Placental pericyte (primary cell): Measurements from ENCODE around the gene LGALS14. TPM values are rescaled to one million over a fixed set of nuclear protein-coding genes. Genes with fewer than 3 reads are reported as not detected.

Source experiments
- small RNA-seq: library from RNA; depleted of rRNA; stranded (forward); fragments of <200 nt; gene quantifications from one replicate; pipeline ENCODE3, GENCODE V24; 2012; ENCODE audit warnings: low replicate concordance
- total RNA-seq: library from RNA; depleted of rRNA; stranded (reverse); fragments of >200 nt; gene quantifications from 2 replicates; pipeline ENCODE4 v1.2.3, GENCODE V29; 2012

The LGALS14 gene
- total RNA-seq: not detected in 2 replicates

GRCh38 chr19:39704181-39705044, at the start of gene LGALS14:
Gene LGALS14 (plus strand): TSS chr19:39704481. CDS start chr19:39704529, 48 bp downstream.

GRCh38 chr19:39655613-39656012, 48.7 kb upstream of the LGALS14 start, which contains the start of gene LGALS16:
Gene LGALS16 (plus strand): TSS chr19:39655913. CDS start chr19:39655962, 49 bp downstream.

GRCh38 chr19:39737891-39738290, 33.6 kb downstream of the LGALS14 start, which contains the start of gene CLC:
Gene CLC (minus strand): TSS chr19:39738029. CDS start chr19:39737952, 77 bp downstream.

Small RNA genes lying within 50 kb of the gene (small RNA-seq; reads per million reads assigned to genes)
- not detected for gene RPS29P27

Other genes with a start within 250 kb of the LGALS14 start
- 43.1 and 65.0 TPM in 2 replicates for gene TIMM50, start 223.6 kb upstream of the LGALS14 start, total RNA-seq
- 0.43 TPM in 1 of 2 replicates, not detected in the other for gene DLL3, start 205.5 kb upstream of the LGALS14 start, total RNA-seq
- not detected in 2 replicates for gene SELENOV, start 189.3 kb upstream of the LGALS14 start, total RNA-seq
- 1.8 and 4.6 TPM in 2 replicates for gene EID2B, start 171.6 kb upstream of the LGALS14 start, total RNA-seq
- gene EID2, start 164.3 kb upstream of the LGALS14 start, total RNA-seq: 3.9 and 12.2 TPM in 2 replicates
- gene LGALS13, start 102.0 kb upstream of the LGALS14 start, total RNA-seq: not detected in 2 replicates
- not detected in 2 replicates for gene LGALS16, start 48.6 kb upstream of the LGALS14 start, total RNA-seq
- gene CLC, start 33.5 kb downstream of the LGALS14 start, total RNA-seq: not detected in 2 replicates
- gene LEUTX, start 74.4 kb downstream of the LGALS14 start, total RNA-seq: not detected in 2 replicates
- gene DYRK1B, start 129.7 kb downstream of the LGALS14 start, total RNA-seq: 10.6 and 19.5 TPM in 2 replicates
- gene FBL, start 141.9 kb downstream of the LGALS14 start, total RNA-seq: 101 and 130 TPM in 2 replicates
- under 0.01 TPM in 2 replicates for gene FCGBP, start 230.2 kb downstream of the LGALS14 start, total RNA-seq